ENCODE results near the gene ZBTB8A. TPM values are rescaled to one million over a fixed set of nuclear protein-coding genes. Genes with fewer than 3 reads are reported as not detected.
"Not testable (repeated sequence)": the region's sequence is repeated elsewhere in the genome, so short reads cannot be mapped to it uniquely, and the experiment has no call there.

Gene ZBTB8A
- total RNA-seq, 4 donors from 2014 or later = 0.99 to 5.8 (median 2.8) TPM

DNA sequence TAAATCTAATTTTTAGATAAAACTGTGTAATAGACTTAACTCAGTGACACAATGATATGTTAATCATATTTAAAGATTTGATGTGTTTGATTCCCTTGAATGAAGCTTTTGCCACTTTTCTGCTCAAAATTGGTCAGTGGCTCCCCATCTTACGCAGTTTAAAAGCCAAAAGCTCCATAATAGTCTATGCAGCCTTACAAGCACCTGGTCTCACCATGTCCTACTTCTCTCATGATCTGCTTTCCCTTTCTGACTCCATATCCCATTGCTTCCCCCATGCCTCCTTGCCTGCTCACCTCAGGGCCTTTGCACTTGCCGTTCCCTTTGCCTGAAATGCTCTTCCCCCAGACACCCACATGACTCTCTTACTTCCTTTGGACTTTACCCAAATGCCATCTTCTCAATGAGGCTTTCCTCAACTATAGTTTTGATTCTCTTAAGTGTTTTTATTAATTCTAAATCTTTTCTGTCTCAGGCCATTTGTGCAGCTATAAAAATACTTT, 1.9 kb downstream of the ZBTB8A start:
- 94 to 98% methylated on average over 2 of the region's 2 CpGs for WGBS, 2 donors
- H3K4me3 ChIP-seq (ENCODE audit: low read depth, poor library complexity, severe bottlenecking) = no peak overlapping the region
- intact Hi-C loops (cut with DNase I; ENCODE audit: low total_unique reads) = no loop called here
- TF ChIP-seq, protein P1, sequence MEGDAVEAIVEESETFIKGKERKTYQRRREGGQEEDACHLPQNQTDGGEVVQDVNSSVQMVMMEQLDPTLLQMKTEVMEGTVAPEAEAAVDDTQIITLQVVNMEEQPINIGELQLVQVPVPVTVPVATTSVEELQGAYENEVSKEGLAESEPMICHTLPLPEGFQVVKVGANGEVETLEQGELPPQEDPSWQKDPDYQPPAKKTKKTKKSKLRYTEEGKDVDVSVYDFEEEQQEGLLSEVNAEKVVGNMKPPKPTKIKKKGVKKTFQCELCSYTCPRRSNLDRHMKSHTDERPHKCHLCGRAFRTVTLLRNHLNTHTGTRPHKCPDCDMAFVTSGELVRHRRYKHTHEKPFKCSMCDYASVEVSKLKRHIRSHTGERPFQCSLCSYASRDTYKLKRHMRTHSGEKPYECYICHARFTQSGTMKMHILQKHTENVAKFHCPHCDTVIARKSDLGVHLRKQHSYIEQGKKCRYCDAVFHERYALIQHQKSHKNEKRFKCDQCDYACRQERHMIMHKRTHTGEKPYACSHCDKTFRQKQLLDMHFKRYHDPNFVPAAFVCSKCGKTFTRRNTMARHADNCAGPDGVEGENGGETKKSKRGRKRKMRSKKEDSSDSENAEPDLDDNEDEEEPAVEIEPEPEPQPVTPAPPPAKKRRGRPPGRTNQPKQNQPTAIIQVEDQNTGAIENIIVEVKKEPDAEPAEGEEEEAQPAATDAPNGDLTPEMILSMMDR (IDR thresholded peaks at IDR 0.05) = no peak
- no peak for TF ChIP-seq POLR2A (IDR thresholded peaks at IDR 0.05)
- DNase-seq (ENCODE audit: low spot score in 2 of 2) = no peak

DNA sequence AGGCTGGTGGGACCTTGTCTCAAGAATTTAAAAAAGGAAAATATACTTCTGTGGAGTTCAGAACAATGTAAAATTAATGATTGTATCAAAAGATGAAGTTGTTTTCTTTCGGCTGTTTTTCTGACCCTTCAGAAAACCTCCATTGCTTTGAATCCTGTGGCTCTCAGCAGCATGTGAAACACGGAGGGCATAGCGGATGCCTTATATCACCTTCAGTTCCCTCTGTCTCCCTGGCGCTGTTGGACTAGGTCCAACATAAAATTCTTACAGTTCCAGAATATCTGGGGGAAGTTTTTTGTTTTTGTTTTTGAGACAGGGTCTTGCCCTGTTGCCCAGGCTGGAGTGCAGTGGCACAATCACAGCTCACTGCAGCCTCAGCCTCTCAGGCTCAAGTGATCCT, 7.4 kb downstream of the ZBTB8A start:
- no peak for DNase-seq (ENCODE audit: low spot score in 2 of 2)
- no peak for TF ChIP-seq POLR2A (IDR thresholded peaks at IDR 0.05)
- TF ChIP-seq, protein P1 (IDR thresholded peaks at IDR 0.05) = no peak
- H3K4me3 ChIP-seq (ENCODE audit: low read depth, poor library complexity, severe bottlenecking) = no peak overlapping the region
- WGBS, 2 donors = 92 to 94% methylated on average over 4 of the region's 4 CpGs
- intact Hi-C loops (cut with DNase I; ENCODE audit: low total_unique reads) = no loop called here

DNA sequence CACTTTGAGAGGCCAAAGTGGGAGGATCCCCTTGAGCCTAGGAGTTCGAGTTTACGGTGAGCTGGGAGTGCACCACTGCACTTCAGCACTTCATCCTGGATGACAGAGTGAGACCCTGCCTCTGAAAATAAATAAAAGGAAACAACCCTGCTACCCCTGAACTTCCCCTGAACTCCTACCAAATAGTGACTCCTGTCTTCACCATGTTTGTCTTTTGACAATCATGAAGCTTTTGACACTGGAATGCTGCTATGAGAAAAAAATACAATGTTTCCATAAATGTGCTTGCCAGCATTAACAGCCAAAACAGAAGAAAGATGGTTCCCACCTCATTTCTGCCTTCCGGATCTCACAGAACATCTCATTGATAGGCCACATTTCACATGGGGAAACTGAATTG, 10.4 kb downstream of the ZBTB8A start:
- no peak for DNase-seq (ENCODE audit: low spot score in 2 of 2)
- intact Hi-C loops (cut with DNase I; ENCODE audit: low total_unique reads) = no loop called here
- TF ChIP-seq, protein P1 (IDR thresholded peaks at IDR 0.05) = no peak
- TF ChIP-seq POLR2A (IDR thresholded peaks at IDR 0.05) = no peak
- 83 to 87% methylated on average over 3 of the region's 3 CpGs for WGBS, 2 donors
- H3K4me3 ChIP-seq (ENCODE audit: low read depth, poor library complexity, severe bottlenecking) = no peak overlapping the region

DNA sequence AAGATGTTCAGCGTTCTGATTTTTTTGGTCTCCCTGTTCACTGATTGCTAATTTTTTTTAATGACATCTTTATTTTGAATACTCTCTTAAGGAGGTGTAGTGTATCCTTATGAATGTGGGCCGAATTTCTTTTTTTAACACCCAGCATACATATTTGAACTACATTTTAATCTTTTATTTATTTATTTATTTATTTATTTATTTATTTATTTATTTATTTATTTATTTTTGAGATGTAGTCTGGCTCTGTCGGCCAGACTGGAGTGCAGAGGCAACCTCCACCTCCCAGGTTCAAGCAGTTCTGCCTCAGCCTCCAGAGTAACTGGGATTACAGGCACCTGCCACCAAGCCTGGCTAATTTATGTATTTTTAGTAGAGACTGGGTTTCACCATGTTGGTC, 15.1 kb downstream of the ZBTB8A start:
- H3K4me3 ChIP-seq (ENCODE audit: low read depth, poor library complexity, severe bottlenecking) = no peak overlapping the region
- 95 to 97% methylated on average over 3 of the region's 3 CpGs for WGBS, 2 donors
- DNase-seq (ENCODE audit: low spot score in 2 of 2) = no peak
- intact Hi-C loops (cut with DNase I; ENCODE audit: low total_unique reads) = no loop called here
- TF ChIP-seq, protein P1 (IDR thresholded peaks at IDR 0.05) = no peak
- TF ChIP-seq POLR2A (IDR thresholded peaks at IDR 0.05) = no peak

DNA sequence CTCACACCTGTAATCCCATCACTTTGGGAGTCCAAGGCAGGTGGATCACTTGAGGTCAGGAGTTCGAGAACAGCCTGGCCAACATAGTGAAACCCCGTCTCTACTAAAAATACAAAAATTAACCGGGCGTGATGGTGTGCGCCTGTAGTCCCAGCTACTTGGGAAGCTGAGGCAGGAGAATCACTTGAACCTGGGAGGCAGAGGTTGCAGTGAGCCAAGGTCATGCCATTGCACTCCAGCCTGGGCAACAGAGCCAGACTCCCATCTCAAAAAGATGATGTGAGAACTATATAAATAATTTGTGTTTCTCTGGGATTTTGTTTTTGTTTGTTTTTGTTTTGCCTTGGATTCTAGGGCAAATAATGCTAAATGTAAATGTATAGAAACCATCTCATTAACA, 17.8 kb downstream of the ZBTB8A start:
- peak in 1 of 2 donors; percentile 12 for DNase-seq (ENCODE audit: low spot score in 2 of 2)
- H3K4me3 ChIP-seq (ENCODE audit: low read depth, poor library complexity, severe bottlenecking); intact Hi-C loops (cut with DNase I; ENCODE audit: low total_unique reads): not testable (repeated sequence)
- 96% methylated on average over 5 of the region's 5 CpGs for WGBS, 2 donors

DNA sequence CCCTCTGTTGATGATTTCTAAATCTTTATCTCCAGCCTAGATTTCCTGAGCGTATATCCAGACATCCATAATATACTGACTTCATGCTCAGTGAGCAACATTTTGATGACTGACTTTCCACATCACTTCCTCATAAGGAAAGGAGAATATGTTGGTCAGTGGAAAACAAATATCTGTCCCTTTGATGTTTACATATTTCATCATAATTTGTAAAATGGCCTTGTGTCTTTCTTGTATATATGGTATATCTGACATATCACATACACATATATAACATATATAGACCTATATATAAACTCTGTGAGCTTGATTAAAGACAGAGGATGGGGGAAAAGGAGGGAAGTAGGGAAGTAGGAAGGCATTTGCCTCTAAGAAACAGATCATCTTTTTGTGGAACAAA, 18.6 kb downstream of the ZBTB8A start:
- TF ChIP-seq, protein P1 (IDR thresholded peaks at IDR 0.05) = no peak
- TF ChIP-seq POLR2A (IDR thresholded peaks at IDR 0.05) = no peak
- intact Hi-C loops (cut with DNase I; ENCODE audit: low total_unique reads) = no loop called here
- DNase-seq (ENCODE audit: low spot score in 2 of 2) = no peak
- H3K4me3 ChIP-seq (ENCODE audit: low read depth, poor library complexity, severe bottlenecking) = no peak overlapping the region
- WGBS, 2 donors = 89 to 94% methylated on average over 1 of the region's 1 CpG

Measured in lower leg skin (tissue), 4 donors.